Astrocyte of the spinal cord (primary cell): ENCODE results near the gene FFAR2.
"Not testable (repeated sequence)": the region's sequence is repeated elsewhere in the genome, so short reads cannot be mapped to it uniquely, and the experiment has no call there.

Experiments
- DNase-seq: peaks from one replicate; pipeline ENCODE4 v3.0.0; 2011; ENCODE audit warnings: low read depth, low spot score
- H3K4me3 ChIP-seq: 2 replicates; pipeline ENCODE4 v1.5.1; 2011; ENCODE audit warnings: low read depth, mild to moderate bottlenecking, low read length, moderate library complexity
- in situ Hi-C: cut with HindIII; loops from 2 replicates; pipeline ENCODE4 v1.10.0; 2017; ENCODE audit warnings: low sequenced_read_pairs
- TF ChIP-seq, protein P1 (sequence below): IDR thresholded peaks from 2 replicates; pipeline ENCODE4 v1.5.1; 2012; ENCODE audit warnings: low read depth, mild to moderate bottlenecking, low read length, inconsistent platforms

The FFAR2 gene

DNA sequence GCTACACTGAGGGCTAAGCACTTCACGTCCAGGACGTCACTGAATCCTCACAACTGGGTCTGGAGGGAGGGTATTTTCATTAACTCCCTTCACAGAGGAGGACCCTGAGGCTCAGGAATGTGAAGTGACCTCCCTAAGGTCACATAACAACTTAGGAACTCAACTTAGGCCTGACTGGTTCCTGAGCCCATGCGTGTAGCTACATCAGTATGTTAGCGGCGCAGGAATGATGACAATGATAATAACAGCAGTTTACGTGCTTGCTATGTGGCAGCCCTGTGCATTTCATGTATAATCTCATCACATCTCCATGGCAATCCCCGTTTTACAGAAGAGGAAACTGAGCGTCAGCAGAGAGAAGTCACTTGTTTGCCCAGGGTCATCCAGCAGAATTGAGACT, 23.9 kb downstream of the FFAR2 start:
- TF ChIP-seq, protein P1, sequence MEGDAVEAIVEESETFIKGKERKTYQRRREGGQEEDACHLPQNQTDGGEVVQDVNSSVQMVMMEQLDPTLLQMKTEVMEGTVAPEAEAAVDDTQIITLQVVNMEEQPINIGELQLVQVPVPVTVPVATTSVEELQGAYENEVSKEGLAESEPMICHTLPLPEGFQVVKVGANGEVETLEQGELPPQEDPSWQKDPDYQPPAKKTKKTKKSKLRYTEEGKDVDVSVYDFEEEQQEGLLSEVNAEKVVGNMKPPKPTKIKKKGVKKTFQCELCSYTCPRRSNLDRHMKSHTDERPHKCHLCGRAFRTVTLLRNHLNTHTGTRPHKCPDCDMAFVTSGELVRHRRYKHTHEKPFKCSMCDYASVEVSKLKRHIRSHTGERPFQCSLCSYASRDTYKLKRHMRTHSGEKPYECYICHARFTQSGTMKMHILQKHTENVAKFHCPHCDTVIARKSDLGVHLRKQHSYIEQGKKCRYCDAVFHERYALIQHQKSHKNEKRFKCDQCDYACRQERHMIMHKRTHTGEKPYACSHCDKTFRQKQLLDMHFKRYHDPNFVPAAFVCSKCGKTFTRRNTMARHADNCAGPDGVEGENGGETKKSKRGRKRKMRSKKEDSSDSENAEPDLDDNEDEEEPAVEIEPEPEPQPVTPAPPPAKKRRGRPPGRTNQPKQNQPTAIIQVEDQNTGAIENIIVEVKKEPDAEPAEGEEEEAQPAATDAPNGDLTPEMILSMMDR, result no peak
- DNase-seq, result no peak
- in situ Hi-C loops, result no loop called here
- H3K4me3 ChIP-seq, result no peak overlapping the region

DNA sequence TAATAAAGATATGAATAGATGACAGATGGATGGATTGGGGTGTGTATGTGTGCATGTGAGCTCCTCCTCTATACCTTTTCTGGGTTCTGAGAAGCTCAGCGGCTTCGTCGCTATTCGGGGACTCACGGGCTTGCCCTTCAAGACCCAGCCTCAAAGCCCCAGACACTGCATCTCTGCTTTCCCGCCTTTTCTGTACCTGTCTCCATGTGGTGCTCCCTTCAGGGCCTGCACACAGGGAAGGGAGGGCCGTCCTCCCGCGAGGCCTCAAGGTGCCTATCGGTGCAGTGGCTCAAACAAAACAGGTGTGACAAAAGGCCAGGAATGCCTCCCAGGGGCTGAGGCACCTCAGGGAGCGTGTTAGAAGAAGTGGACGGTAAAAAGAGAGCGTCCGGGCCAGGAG, 26.0 kb downstream of the FFAR2 start:
- in situ Hi-C loops, result no loop called here
- no peak for DNase-seq
- TF ChIP-seq, protein P1, result no peak
- no peak overlapping the region for H3K4me3 ChIP-seq

DNA sequence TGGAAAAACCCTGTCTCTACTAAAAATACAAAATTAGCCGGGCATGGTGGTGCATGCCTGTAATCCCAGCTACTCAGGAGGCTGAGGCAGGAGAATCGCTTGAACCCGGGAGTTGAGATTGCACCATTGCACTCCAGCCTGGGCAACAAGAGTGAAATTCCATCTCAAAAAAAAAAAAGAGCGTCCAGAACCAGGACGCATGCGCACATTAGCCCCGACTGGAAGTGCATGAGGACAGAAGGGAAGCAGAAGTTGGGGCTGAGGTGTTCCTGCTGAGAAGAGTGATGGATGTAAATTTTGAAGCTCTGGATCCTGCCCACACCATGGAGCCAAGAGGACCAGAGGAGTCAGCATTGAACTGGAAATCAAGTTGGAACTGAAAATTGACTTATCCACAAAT, 26.5 kb downstream of the FFAR2 start:
- DNase-seq, in situ Hi-C loops, H3K4me3 ChIP-seq: not testable (repeated sequence)

DNA sequence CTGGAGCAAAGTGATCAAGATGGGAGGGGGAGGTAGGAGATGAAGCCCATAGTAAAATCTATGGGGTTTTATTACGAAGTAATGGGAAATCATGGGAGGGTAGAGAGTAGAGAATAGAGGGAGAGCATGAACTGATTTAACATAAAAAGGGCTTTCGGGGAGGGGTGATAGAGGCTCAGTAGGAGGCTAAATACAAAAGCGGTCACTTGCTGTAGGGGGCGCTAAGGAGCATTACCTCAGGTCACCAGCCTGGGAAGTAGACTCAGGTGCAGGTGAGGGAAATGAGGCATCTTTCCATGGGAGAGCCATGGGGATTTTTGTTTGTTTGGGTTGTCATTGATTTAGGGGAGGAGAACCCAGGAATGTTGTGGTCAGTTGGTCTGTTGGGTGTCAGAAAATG, 28.1 kb downstream of the FFAR2 start:
- in situ Hi-C loops, result no loop called here
- no peak for DNase-seq
- TF ChIP-seq, protein P1, result no peak
- no peak overlapping the region for H3K4me3 ChIP-seq

DNA sequence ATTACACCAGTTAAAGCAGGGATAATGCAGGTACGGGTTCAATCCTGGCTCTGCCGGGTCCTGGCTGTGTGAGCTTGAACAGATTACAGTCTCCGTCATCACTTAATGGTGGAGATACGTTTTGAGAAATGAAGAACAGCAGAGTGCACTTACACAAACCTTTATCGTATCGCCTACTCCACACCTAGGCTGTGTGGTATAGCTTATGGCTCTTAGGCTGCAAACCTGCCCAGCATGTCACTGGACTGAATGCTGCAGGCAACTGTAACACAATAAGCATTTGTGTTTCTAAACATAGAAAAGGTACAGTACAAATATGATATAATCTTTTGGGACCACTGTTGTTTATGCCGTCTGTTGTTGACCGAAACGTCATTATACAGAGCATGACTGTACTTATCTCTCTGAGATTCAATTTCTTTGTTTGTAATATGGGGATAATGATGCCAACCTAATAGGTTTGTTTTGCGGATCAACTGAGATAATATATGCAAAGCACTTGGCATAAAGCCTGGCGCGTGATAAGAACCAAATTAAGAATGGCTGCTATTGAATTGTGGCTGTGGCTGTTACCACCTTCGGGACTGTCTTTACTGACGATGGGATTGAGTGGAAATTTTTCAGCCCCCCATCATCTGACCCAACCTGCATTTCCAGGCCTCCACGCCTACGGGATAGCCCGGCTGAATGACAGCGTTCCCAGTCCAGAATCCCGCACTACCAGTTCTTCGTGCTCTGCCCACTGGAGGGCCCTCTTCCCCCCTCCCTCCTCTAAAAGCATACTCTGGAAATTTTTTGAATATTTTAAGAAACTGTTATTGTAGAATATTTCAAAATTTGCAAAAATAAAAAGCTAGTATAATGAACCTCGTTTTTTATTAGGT, 31.0 kb downstream of the FFAR2 start:
- H3K4me3 ChIP-seq, result no peak overlapping the region
- in situ Hi-C loops, result no loop called here
- TF ChIP-seq, protein P1, result no peak
- no peak for DNase-seq

DNA sequence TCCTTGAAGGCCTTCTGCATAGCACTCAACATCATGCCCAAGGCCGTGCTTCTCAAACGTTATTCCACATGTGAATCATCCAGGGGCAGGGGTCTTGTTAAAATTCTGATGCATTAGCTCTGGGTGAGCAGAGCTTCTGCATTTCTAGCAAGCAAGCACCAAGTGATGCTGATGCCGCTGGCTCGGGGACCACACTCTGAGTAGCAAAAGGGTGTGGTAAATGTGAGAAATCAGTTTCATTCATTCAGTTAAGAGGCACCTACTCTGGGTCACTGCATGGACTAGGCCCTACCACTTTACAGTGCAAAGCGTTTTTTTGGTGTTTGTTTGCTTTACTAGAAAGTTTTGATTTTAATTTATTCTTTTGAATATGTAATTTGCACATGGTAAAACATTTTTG, 35.0 kb downstream of the FFAR2 start:
- TF ChIP-seq, protein P1, result no peak
- in situ Hi-C loops, result no loop called here
- no peak overlapping the region for H3K4me3 ChIP-seq
- DNase-seq, result no peak

DNA sequence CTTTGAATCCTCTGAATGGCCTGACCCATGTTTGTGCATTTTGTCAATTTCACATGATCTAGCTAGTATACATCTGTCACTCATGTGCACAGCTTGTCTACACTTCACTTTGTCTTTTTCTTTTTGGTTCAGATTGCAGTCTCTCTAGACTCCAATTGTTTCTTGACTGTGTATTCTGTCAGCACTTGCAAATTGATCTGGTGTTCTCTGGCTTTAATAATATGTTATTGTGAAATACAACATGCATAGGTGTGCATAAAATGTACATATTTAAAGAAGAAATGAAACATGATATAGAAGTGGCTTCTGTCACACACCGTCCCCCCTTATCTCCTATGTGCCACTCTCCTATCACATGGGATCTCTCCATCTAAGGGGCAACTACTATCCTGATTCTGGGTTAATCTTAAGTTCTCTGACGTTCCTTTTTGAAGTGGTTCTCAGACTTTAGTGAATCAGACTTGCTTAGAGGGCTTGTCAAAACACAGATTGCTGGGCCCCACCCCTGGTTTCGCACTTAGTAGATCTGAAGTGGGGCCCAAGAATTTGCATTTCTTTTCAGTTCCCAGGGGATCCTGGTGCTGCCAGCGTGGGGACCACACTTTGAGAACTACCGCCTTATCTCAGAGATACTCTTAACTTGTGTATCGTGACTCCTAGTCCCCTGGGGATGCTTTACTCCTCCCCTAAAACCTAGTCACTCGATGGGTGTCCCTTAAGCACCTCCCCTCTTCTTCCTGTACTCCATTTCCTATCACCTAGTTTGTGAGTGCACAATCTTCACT, 36.4 kb downstream of the FFAR2 start:
- no peak for DNase-seq
- TF ChIP-seq, protein P1, result no peak
- in situ Hi-C loops, result no loop called here
- no peak overlapping the region for H3K4me3 ChIP-seq
